NCI-H446 treated with DMSO at 0.1 percent for 48 hours (cell line): ENCODE measurements around the gene PRKCSH.
"Not testable (repeated sequence)": the region's sequence is repeated elsewhere in the genome, so short reads cannot be mapped to it uniquely, and the experiment has no call there.

Experiments
- DNase-seq: peaks from one replicate; lab custom pipeline; 2025; lab: John Stamatoyannopoulos, UW

The PRKCSH gene

DNA sequence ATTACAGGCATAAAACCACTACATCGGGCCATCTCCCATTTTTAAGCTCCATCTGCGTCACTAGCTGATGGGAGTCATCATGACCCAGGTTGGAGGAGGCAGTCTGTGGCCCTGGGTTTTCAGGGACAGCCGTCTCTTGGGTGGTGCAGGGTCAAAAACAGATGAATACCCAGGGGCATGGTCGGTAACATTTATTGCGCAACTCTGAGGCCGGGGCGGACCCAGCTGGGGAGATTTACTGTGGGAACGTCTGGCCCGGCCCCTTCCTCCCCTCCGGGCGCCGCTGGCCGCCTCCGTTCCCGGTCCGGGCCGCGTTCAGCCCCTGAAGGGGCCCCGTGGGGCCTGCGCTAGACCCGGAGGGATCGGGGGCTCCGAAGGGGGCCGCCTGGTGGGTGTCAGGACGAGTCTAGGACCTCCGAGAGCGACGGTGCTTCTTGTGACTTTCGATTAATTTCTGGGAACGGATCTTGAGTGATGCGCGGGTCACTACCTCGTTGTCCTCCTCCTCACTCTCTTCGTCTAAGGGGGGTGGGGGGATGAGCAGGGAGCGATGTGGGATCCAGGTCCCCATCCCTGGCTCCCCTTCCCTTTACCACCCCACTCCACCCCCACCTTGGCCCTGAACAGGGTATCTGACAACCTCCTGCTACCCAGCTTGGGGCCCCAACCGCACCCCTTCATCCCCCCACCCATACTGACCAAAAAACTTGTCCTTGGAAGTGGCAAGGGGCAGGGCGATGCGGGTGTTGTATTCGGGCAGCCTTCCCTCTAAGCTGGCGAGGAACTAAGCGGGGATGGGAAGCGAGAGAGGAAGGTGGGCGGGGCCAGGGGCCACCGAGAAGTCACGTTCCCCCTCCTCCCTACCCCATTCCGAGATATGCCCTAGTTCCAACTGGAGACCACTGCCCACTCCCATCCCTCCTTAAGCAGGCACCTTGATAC is 14.7 kb upstream of the PRKCSH start:
- no peak for DNase-seq

DNA sequence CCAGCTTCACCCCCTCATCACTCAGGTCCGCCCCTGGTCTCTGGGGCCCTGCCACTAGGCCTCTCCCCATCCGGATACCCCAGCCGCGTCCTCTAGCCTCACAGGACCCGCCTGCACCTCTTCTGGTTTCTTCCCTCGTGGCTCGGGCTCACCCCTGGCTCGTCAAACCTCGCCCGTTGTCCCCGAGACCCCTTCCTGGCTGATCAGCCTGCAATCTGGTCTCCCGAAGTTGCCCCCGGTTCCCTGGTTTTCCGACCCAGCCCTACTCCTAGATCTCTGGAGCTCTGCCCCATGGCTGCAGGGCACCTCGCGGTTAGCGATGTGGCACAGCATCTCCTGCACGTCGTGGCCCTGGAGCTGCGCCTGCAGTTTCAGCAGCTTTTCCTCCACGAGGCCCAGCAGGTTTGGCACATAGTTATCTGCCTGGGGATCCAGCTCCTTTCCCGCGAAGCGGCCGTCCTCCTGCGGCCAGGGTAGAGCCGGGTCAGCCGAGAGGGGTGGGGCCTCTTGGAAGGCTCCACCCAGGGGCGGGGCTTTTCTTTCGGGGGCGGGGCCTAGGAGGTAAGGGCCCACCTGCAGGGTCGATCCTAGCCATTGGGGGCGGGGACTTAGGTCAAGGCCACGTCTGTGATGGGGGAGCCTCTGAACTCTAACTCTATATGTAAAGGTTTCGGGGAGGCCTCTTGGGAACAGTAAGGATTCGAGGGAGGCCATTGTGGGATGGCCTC is 13.9 kb upstream of the PRKCSH start:
- DNase-seq = no peak

DNA sequence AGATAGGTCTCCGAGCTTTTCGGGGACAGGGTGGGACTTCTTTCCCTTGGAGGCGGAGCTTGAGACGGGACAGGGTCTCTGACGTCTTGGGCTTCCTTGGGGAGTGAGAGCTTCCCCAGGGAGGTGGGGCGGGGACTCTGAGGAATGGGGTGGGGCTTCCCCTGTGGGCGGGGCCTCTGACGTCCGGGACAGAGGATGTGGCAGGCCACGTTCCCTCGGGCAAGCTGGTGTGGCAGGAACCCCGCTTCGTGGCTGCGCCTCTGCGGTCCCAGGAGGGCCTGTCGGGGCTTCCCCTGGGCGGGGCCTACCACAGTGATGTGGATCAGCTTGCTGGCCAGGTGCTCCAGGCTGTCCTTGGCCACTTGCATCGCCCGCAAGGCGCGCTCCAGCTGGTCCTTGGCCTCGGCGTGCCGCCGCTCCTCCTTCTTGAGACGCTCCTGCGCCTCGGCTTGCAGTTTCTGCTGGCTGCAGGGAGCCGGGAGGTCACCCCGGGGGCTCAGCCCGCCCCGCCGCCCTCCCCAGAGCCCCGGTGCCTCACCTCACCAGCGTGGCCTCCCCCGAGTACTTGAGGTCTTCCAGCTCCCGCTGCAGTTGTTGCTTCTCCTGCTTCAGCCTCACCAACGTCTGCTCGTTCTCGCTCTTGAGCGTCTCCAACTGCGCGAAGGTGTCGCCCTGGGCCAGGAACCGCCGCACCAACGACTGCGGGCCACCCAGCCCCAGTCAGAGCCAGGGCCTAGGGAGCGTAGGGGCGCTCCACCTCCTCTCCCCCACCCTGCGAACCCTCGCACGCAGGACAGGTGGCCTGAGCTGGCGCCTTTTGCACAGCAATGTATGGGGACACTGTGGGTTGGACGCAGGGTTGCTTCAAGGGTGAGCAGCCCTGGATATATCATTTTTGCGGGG is 13.0 kb upstream of the PRKCSH start:
- no peak for DNase-seq

DNA sequence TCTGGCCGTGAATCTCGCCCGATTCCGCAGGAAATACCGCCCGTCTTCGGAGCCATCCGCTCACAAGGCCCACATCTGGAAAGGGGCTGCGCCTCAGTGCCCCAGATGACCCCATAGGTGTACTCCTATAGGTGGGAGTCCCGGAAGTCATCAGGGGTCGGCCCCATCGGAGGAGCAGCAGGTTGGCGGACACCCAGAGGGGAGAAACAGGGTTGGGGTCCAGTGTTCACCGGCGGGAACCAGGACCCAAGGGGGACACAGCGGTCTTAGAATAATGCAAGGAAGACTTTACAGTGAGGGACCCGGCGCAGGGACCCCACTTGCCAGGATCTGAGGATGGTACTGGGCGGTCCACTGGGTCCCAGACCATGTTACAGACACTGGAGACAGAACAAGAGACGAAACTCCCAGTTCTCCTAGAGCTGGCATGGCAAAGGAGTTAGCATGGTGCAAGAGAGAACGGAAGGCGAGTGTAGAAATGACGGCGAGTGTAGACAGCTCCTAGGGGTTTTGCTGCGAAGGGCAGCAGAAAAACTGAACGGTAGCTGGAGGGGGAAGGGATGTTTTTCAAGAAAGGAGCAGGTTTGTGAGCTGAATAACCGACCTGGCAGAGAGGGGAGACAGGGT is 12.2 kb upstream of the PRKCSH start:
- no peak for DNase-seq

DNA sequence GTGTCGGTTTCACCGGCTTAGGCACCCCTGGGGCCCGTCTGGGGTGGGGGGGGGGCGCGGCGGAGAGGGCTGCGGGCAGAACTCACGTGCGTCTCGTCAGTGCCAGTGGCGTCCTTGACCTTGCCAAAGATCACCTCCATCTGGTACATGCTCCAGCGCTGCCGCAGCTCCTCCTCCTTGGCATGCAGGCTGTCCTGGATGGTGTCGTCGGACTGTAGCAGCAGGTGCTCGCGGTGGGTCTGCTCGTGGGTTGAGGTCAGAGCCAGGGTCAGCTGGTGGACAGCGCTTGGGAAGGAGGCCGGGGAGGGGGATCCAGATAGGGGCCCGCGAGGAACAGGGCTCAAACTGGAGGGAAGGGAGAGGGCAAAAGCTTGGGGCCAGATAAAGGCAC is 11.6 kb upstream of the PRKCSH start:
- DNase-seq = no peak

DNA sequence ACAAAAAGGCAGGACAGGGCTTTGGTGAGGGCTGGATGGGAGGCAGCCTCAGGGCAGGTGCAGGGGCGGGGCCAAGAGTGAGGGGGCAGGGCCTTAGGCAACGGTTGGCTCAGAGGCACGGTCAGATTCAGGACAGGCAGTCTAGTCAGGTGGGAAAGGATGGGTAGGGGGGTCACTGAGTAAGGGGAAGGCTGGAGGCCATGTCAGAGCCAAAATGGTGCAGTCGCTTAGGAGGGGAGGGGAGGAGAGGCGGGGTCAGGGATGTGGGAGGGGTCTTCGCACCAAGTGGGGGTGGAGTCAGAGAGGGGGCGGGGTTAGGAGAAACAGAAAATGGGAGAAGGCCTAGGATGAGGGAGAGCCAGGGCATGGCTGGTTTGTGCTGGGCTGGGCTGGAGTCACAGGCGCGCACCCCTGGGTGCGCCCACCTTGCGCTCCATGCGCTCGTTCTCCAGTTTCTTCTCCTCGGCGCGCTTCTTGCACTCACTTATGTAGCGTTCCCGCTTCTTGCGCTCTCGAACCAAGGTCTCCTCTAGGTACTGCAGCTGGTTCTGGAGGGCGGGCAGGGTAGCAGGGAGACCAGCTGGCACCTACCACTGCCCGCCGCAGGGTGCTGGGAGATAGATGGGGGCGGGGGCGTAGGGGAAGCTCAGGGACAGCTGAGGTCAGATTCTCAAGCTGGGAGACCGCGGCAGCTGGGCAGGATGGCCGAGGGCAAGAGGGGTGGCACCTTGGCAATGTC is 9.5 kb upstream of the PRKCSH start:
- no peak for DNase-seq

DNA sequence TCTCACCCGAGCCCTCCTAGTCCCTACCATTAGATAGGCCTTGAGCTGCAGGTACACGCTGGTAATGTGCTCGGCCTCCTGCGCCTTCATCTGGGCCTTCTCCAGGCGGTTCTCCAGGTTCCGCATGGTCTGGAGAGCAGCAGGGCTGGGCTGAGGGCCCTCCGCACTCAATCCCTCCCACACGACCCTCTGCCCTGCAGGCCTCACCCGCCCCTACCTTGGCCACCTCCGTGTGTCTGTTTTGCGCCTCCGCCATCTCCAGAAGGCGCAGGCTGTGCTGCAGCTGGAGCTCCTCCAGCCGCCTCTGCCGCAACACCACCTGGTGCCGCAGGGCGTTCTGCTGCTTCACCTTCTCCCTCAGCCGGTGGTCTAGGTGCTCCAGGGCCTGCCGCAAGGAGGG is 8.8 kb upstream of the PRKCSH start:
- no peak for DNase-seq

DNA sequence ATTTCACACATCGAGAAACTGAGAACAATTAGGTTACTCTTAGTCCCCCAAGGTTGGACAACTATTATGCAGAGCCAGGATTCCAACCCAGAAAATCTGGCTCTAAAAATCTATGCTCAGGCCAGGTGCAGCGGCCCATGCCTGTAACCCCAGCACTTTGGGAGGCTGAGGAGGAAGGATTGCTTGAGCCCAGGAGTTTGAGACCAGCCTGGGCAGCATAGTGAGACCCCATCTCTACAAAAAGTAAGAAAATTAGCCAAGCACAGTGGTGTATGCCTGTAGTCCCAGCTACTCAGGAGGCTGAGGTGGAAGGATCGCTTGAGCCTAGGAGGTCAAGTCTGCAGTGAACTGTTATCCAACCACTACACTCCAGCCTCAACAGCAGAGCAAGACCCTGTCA is 1.9 kb upstream of the PRKCSH start:
- not testable (repeated sequence) for DNase-seq

DNA sequence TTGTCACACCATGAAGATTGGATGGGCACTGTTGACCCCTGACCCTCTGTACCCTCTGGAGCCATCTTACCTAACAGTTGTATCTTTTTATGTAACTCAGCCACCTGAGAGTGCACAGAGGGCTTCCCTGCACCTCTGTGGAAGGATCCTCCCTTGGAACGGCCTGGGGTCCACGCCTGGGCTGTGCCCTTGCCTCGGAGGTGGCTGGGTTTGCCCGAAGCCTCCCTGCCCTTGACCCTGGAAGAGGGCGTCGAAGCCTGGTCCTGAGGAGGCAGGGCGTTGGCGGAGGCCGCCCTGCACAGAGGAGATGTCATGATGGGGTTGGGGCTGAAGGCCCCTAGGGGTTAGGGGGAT is 755 bp upstream of the PRKCSH start:
- no peak for DNase-seq

DNA sequence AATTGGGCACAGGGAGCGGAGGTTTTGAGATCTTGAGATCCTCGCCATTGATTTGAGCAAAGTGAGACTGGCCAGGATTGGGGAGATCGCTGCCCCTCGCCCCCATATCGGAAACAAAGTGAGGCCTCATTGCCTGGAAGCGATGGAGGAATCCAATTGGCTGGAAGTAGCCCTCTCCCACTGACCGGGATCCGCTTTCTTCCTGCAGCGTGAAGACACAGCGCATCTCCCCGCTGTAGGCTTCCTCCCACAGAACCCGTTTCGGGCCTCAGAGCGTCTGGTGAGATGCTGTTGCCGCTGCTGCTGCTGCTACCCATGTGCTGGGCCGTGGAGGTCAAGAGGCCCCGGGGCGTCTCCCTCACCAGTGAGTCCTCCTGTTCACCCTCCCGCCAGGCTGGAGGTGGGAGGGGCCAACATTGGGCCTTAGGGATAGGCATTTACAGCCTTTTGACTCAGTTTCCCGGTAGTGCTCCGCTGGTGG is 438 bp downstream of the PRKCSH start:
- DNase-seq = no peak

DNA sequence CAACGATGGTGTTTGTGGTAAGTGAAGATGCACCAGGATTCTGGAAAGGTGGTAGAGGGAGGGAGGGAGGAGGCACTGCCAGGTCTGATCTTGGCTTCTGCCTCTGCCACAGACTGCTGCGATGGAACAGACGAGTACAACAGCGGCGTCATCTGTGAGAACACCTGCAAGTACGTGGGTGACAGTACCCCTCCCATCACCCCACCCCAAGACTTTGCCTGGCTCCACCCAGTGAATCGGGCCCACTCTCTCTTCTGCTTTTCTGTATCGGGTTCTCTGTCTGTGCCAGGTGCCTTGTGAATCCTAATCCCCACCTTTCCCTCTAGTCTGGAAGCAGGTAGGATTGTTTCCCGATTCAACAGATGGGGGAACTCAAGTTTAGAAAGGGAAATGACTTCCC is 2.5 kb downstream of the PRKCSH start:
- no peak for DNase-seq

DNA sequence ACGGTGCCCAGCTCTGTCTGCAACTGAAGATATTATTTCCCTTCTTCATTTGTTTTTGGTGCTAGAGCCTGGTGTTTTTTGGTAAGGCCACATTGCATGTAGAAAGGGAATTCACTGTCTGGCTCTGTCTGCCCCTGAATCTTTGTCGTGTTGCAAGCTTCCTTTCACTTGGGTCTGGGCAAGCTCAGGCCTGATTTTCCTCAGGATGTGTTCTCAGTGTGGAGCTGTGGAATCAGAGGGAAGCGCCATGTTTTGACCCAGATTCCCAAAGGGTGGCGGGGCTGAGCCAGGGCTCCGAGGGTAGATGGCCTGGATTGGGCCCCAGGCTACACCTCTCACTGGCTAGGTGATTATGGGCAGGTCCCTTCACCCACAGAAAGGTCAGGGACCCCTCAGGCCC is 8.6 kb downstream of the PRKCSH start:
- no peak for DNase-seq

DNA sequence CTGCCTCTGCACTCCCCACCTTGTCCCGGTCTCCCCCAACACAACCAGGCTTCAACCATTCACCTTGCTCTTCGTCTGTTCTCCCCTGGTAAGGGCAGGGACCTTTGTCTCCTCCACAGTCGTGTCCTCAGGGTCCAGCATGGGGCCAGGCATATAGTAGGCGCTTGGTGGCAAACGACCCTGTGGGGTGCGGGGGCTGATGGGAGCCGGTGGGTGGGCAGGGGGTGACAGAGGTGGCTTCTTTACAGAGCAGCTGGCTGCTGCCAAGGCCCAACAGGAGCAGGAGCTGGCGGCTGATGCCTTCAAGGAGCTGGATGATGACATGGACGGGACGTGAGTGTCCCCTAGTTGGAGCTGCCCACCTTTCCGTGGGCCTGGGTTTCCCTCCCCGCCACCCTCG is 9.7 kb downstream of the PRKCSH start:
- DNase-seq = no peak

DNA sequence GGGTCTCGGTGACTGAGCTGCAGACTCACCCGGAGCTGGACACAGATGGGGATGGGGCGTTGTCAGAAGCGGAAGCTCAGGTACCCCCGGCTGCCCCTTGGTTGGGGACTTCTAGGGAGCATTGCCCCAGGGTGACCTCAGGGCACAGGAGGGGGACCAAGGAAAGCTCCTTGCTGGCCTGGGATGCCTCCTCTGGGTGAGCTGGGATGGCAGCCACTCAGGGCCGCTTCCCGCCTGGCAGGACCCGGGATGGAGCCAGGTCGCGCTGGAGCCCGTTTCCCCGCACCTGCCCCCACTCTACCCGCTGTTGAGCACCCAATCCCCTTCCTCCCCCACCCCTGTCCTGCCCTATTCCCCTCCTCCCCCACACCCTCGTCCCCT is 10.8 kb downstream of the PRKCSH start:
- DNase-seq = no peak

DNA sequence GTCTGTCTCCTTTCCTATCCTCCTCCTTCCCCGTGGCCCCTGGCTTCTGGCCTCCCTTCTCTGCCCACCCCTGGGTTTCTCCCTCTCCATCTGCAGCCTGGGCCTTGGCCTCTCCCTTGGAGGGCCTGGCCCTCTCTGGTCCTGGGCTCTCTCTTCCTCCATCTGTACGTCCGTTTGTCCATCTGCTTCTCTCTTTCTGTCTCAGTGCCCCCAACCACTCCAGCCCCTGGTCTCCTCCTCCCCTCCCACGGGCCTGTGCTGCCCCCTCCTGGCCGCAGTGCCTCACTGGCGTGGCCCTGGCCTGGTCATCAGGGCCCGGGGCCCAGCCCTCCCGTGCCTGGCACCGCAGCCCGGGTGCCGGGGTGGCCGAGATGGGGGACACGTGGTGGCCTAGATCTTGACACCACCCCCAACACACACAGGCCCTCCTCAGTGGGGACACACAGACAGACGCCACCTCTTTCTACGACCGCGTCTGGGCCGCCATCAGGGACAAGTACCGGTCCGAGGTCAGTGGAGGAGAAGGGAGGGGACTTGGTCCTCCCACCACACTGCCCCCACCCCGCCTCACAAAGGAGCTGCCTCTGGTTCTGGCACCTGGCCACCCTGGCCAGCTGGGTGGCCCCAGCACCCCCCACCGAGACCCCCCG is 11.3 kb downstream of the PRKCSH start:
- DNase-seq = no peak

DNA sequence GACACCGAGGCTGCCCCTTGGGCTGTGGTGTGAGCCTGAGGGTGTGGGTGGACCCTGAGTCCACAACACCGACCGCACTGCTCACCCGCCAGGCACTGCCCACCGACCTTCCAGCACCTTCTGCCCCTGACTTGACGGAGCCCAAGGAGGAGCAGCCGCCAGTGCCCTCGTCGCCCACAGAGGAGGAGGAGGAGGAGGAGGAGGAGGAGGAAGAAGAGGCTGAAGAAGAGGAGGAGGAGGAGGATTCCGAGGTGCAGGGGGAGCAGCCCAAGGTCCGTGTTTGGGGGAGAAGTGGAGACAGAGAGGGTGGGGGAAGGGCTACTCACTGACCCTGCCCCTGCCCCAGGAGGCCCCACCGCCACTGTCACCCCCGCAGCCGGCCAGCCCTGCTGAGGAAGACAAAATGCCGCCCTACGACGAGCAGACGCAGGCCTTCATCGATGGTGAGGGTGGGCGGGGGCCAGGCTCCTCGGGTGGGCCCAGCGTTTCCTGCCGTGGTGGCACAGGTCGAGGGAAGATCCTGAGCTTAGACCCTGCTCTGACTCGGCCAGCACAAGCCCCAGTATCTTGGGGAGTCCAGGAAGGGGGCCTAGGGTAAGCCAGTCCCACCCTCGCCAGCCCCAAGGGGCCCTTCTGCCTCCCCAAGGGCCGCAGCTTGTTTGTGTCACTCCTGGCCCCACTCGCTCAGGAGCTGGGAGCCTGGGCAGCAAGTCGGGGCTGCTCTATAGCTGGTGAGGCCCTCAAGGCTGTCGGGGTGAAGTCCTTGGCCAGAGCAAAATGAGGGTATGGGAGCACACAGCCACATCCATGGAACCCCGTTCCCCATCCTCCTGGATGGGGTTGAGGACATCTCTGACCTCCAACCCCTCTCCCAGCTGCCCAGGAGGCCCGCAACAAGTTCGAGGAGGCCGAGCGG is 12.2 kb downstream of the PRKCSH start:
- no peak for DNase-seq

DNA sequence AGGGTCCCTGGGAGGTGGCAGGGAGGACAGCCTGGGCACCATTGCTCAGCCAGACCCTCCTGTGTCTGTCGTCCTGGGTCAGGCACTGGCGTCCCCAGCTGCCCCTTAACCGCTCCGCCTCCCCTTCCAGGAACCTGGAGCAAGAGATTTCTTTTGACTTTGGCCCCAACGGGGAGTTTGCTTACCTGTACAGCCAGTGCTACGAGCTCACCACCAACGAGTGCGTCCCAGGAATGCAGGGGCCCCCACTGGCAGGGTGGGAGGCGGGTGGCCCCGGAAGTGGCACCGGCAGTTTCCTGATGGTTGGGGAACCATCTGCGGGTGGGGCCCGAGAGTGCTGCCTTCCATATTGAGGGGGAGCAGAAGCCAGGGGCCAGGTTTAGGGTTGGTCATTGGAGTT is 13.0 kb downstream of the PRKCSH start:
- no peak for DNase-seq

DNA sequence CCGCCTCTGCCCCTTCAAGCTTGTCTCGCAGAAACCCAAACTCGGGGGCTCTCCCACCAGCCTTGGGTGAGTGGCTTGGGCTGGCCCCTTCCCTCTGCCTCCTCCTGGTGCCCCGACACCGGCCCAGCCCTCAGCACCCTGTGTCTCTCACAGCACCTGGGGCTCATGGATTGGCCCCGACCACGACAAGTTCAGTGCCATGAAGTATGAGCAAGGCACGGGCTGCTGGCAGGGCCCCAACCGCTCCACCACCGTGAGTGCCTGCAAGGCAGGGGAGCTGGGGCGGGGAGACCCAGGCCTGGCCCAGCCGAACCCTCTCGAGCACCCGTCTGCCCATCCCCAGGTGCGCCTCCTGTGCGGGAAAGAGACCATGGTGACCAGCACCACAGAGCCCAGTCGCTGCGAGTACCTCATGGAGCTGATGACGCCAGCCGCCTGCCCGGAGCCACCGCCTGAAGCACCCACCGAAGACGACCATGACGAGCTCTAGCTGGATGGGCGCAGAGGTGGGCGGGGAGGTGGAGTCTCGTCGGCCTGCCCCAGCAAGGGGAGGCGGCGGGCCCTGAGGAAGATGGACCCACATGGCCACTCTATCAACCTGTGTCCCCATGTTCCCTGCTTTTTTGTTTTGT is 13.6 kb downstream of the PRKCSH start:
- no peak for DNase-seq
